ENCODE data around the gene CYREN. TPM values are rescaled to one million over a fixed set of nuclear protein-coding genes. Genes with fewer than 3 reads are reported as not detected.
"Not testable (repeated sequence)": the region's sequence is repeated elsewhere in the genome, so short reads cannot be mapped to it uniquely, and the experiment has no call there.

Gene CYREN
- total RNA-seq, 1 donor from 2014 or later, result 21.6 TPM

DNA sequence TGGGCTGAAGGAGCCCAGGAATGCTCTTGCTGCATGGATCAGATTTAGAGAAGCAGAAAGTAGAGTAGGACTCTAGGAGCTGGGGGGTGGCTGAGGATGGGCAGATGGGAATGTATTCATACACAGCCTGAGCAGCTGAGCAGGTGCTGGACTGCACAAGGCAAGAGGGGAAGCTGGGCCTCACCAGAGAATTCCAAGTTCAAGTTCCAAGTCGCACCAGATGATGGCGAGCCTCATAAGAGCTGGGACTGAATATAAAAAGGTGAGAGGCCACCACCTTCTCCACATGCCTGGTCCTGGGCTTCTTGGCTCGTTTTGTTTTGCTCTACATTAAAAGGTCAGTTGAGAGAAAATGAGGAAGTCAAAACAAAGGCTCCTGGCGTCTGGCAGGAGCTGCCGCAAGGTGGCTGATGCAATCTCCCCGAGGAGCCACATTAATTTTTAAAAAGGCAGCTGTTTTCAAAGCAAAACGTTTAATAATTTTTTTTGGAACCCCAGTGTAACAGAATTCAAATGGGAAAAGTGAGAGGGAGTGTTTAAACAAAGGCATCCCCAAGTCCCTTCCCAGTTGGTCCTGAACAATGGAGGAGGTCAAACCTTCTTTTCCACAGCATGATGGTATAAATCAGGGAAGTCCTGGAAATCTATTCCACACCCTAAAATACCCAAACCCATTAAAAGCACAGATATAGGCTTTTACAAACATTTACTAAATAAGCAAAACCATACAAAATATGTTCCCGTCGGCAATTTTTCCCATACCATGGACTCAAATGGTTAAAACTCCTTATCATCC is 9.5 kb downstream of the CYREN start:
- DNase-seq (ENCODE audit: low read depth, low spot score), result no peak

DNA sequence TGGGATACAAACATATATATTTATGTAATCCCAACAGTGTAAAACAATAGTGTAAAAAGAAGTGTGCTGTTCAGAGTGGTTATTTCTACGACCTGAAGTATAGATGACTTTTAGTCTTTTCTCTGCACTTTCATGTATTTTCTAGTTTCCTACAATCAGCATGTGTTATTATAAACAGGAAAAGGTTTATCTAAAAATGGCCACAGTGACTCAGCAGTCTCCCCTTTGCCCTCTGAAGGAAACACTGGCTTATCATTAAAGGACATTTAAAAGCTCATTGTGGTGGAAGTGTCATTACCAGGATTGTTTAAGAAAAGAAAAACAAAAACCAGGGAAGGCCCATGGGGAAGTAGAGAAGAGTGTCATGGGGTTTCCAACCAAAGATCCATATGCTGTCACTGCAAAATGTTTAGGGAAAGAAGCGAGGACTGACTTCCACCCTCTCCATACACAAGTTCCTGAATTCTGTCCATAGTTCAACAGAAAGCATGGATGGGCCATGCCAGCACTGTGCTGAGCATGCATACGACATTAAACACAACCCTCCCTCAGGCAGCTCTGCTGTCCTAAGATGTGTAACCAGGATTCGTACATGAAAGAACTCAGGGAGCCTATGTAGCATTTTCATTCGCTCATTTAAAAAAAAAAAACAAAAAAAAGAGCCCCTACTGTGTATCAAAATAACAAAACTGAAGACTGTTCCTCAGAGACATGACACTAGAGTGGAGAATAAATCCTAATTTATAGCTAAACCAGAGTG is 10.2 kb downstream of the CYREN start:
- DNase-seq (ENCODE audit: low read depth, low spot score), result peak; percentile 66

DNA sequence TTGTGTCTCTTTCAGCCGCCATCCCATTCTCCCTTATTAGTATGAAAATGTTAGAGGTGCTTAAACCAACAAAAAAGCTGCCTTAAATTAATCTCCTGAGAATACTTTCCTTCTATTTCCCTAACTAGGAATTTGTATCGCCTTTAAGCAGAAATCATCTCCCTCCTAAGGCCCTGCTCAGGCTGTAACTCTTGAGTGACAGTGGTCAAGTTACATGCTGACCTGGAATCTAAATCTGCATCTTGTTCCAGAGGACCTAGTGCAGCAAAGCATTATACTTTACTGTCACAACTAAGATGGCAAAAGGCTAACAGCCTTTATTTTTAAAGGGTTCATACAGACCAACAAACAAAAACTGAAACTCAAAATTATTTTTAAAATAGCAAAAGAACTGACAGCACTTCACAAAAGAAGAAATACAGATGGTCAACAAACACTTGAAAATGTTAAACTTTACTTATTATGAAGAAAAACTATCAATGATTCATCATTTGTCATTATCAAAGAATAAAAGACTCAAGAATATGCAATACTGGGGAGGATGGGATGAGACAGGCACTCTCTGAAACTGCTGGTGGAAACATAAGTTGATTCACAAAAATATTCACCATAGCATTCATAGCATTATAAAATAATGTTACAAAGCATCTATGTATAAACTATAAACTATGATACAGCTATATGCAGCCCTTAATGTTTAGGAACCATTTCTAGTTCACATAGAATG is 11.0 kb downstream of the CYREN start:
- no peak for DNase-seq (ENCODE audit: low read depth, low spot score)

GRCh38 chr7:135158874-135159273 is 11.6 kb downstream of the CYREN start:
- no peak for DNase-seq (ENCODE audit: low read depth, low spot score)

GRCh38 chr7:135158141-135158655 is 12.3 kb downstream of the CYREN start:
- DNase-seq (ENCODE audit: low read depth, low spot score), result no peak

DNA sequence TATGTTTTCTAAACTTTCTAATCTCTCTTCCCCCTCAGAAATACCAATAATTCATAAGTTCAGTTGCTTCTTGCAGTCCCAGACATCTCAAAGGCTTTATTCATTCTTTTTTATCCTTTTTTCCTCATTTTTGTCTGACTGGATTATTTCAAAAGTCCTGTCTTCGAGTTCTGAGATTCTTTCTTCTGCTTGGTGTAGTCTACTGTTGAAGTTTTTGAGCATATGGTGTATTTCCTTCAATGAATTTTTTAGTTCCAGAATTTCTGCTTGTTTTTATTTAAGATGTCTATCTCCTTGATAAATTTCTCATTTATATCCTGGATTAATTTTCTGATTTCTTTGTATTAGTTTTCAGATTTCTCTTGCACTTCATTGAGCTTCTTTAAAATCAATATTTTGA is 14.2 kb downstream of the CYREN start:
- DNase-seq (ENCODE audit: low read depth, low spot score), result no peak

DNA sequence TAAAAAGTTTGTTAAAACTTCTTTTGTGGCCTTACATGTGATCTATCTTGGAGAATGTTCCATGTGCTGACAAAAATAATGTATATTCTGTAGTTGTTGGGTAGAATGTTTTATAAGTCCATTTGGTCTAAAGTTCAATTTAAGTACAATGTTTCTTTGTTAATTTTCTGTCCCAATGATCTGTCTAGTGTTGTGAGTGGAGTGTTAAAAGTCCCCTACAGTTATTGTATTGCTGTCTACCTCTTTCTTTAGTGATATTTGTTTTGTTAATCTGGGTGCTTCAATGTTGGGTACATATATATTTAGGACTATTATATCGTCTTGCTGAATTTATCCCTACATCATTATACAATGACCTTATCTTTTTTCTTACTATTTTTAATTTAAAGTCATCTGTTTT is 15.8 kb downstream of the CYREN start:
- DNase-seq (ENCODE audit: low read depth, low spot score), result no peak

- no peak for DNase-seq (ENCODE audit: low read depth, low spot score)
These were observed 18.1 kb downstream of the CYREN start for GRCh38 chr7:135152442-135152841.

DNA sequence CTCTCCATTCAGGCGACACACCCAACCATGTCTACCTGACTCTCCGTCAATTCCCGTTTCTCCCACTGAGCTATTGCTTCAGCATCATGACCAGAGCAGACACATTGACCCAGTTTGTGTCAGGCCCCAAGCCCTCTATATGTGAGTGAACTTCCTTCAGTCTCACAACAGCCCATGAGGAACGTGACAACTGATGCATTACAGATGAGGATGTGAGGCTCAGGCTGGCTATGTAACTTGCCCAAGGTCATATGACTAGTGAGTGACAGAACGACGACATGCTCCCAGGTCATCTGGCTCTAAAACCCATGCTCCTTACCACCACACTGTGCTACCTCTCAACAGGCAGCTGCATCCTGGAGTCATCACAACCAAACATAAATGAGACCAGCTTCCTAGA is 19.0 kb downstream of the CYREN start:
- DNase-seq (ENCODE audit: low read depth, low spot score), result no peak

- no peak for DNase-seq (ENCODE audit: low read depth, low spot score)
These were observed 19.4 kb downstream of the CYREN start for GRCh38 chr7:135151132-135151531.

GRCh38 chr7:135150072-135150782 is 20.3 kb downstream of the CYREN start:
- DNase-seq (ENCODE audit: low read depth, low spot score), result no peak

- DNase-seq (ENCODE audit: low read depth, low spot score), result peak; percentile 54
These were observed 22.4 kb downstream of the CYREN start, which contains the start of gene TMEM140 for GRCh38 chr7:135147899-135148721. Gene TMEM140, plus strand, starts transcription at chr7:135148072. Its CDS starts 16,370 bp downstream, at chr7:135164442.

GRCh38 chr7:135147341-135147898 is 23.1 kb downstream of the CYREN start:
- DNase-seq (ENCODE audit: low read depth, low spot score), result no peak

GRCh38 chr7:135143885-135144668 is 26.4 kb downstream of the CYREN start:
- DNase-seq (ENCODE audit: low read depth, low spot score), result peak; percentile 86

- DNase-seq (ENCODE audit: low read depth, low spot score), result no peak
These were observed 40.9 kb downstream of the CYREN start for GRCh38 chr7:135129579-135129978.

DNA sequence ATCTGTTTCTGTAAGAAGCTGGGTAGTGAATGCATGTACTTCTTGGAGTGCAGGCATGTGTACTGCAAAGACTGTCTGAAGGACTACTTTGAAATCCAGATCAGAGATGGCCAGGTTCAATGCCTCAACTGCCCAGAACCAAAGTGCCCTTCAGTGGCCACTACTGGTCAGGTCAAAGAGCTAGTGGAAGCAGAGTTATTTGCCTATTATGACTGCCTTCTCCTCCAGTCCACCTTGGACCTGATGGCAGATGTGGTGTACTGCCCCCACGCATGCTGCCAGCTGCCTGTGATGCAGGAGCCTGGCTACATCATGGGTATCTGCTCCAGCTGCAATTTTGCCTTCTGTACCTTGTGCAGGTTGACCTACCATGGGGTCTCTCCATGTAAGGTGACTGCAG is 41.6 kb downstream of the CYREN start:
- no peak for DNase-seq (ENCODE audit: low read depth, low spot score)

GRCh38 chr7:135124631-135125030 is 45.9 kb downstream of the CYREN start:
- not testable (repeated sequence) for DNase-seq (ENCODE audit: low read depth, low spot score)

GRCh38 chr7:135121868-135122267 is 48.6 kb downstream of the CYREN start:
- no peak for DNase-seq (ENCODE audit: low read depth, low spot score)

DNA sequence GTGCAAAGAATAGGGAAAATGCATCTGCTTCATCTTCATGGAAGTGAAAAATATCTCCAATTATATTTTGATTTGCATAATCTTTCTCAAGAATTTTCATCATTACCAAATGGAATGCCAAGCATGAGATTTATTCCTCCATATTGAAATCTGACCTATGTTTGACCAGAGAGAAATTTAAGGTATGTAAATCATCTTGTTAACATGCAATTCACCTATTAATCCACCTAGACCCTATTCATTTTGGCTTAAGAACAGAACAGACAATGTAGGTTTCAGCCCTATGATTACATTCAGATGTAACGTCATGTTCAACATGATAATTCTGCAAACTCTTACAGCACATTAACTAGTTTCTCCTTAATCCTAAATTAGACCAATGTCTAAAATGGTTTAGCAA is 53.4 kb downstream of the CYREN start:
- DNase-seq (ENCODE audit: low read depth, low spot score), result no peak

All from pulmonary artery endothelial cell (primary cell).